Activated CD4-positive, CD25-positive, alpha-beta regulatory T cell treated with anti-CD3 and anti-CD28 coated beads, Interleukin-2, amount 50 U/mL, for 72 hours (primary cell): ENCODE data around the gene HPSE2.
"Not testable (repeated sequence)": the region's sequence is repeated elsewhere in the genome, so short reads cannot be mapped to it uniquely, and the experiment has no call there.

Experiments used
- DNase-seq: peaks from one replicate; pipeline ENCODE4 v3.0.0; 2021

HPSE2 gene

DNA sequence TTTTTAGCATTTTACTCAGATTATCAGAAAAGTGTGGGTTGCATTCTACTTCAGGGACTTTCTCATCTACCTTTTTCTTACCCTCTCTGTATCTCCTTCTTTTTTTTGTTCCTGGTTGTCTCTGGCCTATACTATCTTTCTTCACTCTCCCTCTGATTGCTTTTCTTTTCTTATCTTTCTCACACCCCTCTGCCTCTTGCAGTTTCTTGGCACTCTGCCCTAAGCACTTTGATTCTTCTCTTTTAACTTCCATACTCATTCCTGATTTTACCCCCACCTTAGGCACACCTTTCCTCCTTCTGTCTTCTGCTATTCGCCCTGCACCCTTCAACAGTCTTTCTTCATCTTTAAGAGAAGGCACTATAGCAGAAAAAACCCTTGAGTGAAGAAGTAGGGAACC, 696.1 kb downstream of the HPSE2 start:
- no peak for DNase-seq

DNA sequence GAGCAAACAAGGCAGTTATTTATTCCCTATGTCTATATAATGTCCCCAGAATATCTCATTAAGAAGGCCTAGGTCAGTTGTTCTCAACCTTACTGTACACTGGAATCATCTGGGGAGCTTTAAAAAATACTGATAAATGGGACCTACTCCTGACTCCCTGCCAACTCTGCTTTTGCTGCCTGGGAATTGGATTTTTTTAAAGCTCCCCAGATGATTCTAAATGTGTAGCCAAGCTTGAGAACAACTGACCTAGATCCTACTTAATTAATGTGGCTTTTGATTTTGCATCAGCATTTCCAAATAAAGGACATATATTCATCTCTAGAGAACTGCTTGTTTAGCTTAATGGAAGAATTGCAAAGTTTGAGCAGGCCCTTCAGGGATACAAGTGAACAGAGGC, 697.2 kb downstream of the HPSE2 start:
- DNase-seq, result no peak

GRCh38 chr10:98536551-98536950, 699.1 kb downstream of the HPSE2 start:
- DNase-seq, result no peak

- DNase-seq, result no peak
Observed at GRCh38 chr10:98533746-98534445, 701.8 kb downstream of the HPSE2 start.

DNA sequence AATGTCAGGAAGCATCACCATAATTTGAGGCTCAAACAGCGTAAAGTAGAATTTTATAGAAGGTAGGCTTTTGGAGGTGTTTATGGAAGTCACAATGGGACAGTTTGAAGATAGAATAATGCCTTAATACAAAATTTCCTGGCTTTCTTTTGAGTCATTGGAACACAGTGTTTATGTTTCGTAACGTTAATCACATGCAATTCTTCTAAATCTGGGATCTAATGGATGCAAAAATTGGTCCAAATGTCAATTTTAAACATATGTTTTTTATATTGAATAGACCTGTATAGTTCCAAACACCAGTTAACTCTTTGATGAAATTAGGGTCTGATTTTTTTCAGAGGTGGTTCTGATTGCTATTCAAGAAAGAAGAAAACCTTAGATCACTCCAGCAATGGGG, 702.4 kb downstream of the HPSE2 start:
- no peak for DNase-seq

- DNase-seq, result no peak
Observed at GRCh38 chr10:98528805-98529183, 706.9 kb downstream of the HPSE2 start.

GRCh38 chr10:98528166-98528804, 707.4 kb downstream of the HPSE2 start:
- no peak for DNase-seq

- no peak for DNase-seq
Observed at GRCh38 chr10:98525969-98526368, 709.7 kb downstream of the HPSE2 start.

- DNase-seq, result no peak
Observed at GRCh38 chr10:98524124-98524523, 711.5 kb downstream of the HPSE2 start.

GRCh38 chr10:98519841-98520240, 715.8 kb downstream of the HPSE2 start:
- no peak for DNase-seq

GRCh38 chr10:98517672-98518071, 718.0 kb downstream of the HPSE2 start:
- DNase-seq, result no peak

DNA sequence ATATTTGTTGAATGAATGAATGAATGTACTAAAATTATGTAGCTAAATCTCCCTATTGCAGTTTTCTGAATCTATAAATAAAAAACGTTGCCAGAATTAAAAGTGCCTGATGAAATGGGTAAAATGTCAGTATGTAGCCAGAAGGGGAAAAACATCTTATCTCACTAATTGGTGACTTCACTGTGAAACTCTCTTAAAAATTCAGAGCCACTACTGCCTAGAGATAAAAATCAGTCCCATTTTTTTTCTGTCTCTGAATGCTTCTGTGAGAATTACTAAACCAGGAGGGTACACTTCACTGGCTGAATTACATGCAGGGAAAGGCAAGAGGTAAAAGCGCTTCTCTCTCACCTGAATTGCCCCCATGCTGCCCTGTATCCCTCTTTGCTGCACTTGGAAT, 719.3 kb downstream of the HPSE2 start:
- DNase-seq, result no peak

- DNase-seq, result no peak
Observed at GRCh38 chr10:98513704-98514103, 721.9 kb downstream of the HPSE2 start.

GRCh38 chr10:98511876-98512275, 723.8 kb downstream of the HPSE2 start:
- no peak for DNase-seq

DNA sequence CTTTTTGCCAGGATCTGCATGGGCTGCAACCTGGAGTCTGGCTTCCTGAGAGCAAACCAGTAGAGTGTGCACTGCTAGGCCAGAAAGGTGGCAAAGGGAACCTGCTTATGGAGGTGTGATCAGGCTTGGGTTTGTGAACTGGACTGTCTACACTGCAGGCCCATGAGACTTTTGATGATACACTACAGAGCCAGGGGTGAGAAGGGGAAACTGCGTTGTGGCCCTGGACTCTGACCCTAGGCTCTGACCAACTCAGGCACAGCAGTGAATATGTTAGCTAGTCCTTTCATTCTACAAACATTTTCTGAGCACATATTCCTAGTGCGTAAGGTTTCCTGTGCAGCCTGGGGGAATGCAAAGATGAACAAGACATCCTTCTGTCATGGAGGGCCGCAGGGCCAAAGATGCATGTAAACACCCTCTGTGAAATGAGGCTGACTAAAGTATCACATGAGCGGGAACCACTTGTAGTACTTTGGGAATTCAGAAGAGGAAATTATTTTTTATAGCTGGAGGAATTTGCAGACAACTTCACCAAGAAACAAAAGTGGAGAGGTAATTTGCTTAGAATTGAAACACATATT, 725.1 kb downstream of the HPSE2 start:
- no peak for DNase-seq

- no peak for DNase-seq
Observed at GRCh38 chr10:98509745-98510144, 725.9 kb downstream of the HPSE2 start.

DNA sequence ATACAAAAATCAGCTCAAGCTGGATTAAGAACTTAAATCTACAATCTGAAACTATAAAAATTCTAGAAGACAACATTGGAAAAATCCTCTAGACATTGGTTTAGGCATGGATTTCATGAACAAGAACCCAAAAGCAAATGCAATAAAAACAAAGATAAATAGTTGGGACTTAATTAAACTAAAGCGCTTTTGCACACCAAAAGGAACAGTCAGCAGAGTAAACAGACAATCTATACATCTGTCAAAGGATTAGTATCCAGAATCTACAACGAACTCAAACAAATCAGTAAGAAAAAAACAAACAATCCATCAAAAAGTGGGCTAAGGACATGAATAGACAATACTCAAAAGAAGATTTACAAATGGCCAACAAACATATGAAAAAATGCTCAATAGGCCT, 733.1 kb downstream of the HPSE2 start:
- DNase-seq, result not testable (repeated sequence)

GRCh38 chr10:98492763-98493162, 742.9 kb downstream of the HPSE2 start:
- no peak for DNase-seq

DNA sequence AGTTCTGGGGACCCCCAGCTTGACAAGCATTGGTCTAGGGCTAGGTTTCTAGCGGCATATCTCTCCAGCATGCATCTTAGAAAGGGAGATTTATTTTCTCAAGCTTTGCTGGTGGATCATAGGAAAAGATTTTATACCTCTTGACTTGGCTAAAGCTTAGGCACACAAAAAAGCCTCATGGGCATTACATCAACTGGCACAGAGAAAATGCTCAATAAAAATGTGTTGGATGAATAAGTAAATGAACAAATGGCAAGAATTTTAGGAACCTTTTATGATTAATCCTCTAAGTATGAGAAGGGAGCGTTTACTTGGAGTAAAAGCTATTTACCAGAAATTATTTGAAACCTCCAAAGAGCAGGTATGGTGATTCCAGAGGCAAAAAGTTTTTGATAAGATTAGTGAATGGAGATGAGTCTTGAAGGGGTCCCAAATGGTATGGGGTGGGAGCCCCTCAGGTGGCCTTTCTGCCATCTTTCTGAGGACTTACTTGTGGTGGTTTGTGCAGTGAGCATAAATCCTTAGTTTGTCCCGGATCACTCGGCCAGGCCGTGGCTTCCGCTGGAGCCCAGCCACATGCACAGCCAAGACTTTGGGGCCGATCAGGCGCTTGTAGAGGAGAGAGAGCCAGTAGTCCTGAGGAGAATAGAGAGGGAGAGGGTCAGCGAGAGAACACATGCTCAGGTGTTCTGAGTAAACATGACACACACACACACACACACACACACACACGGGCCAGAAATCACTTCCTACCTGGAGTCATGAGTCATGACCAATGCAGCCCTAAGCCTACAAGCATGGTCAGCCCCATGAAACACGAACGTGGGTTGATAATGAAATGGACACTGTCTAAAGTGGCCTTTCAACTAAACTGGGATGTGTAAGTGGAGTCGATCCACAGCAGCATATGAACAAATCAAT, 745.8 kb downstream of the HPSE2 start:
- DNase-seq, result no peak

DNA sequence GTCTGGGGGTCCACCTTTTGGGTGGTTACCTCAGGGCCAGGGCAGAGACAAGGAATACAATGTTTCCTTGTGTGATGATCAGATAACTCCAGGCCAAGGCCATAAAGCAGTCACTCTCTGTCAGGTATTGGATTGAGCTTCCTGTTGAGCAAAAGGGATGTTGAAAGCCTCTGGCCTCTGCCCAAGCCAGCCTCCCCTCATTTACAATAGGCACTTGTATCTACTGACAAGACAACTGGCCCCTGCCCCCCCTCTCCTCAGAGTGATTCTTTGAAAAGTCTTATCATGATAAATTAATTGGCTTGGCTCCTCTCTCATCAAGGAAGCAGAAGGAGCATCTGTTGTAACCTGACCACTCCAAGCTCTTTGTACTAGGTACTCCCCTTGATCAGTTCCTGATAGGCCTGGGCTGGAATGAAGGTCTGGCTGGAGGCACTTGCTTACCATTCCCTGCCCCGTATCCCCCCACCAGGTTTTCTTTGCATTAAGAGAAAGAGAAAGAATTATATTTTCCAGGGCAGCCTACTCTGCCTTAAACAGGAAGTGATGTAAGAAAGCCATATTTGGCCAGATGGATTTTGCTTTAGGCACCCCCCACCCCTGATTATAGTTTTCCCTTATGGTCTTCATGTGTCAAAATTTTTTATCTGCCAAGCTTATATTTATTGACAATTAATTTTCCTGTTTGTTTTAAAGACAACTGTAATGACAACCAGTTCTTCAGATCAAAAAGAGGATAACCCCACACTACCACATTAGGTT, 746.8 kb downstream of the HPSE2 start:
- DNase-seq, result no peak

DNA sequence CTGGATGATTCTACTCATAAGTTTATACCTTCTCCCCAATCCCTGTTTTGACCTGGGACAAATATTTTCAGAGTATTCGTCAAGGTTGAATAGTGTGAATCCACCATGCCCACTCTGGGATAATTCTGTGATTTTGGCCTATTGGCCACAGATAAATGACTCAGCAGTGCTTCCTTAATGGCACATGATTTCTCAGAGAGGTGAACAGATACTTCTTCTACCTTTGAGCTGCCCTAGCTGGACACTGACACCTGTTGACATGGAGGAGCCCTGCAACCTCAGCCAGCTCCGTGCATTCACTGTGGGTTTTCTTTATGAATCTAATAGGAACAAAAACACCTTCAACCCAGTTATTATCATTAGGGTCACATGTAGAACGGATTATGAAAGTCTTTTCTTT, 748.0 kb downstream of the HPSE2 start:
- no peak for DNase-seq

DNA sequence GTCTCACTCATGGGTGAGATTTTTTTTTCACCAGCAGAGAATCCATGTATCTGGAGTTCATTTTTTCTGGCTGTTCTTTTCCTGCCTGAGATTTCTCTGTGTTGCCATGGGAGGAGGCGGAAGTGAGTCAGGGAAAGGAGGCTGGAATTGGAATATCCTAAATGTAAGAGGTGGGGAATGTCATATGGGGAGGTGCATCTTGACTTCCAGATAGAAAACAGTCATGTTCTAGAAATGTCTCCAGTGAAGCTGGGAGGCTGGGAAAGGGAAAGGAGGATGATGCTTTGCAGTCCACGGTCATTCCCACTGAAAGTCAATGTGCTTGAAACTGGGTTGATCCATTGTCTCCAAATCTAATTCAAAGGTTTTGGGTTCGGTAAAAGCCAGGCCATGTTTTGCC, 749.2 kb downstream of the HPSE2 start:
- no peak for DNase-seq

- DNase-seq, result no peak
Observed at GRCh38 chr10:98485959-98486358, 749.7 kb downstream of the HPSE2 start.
